OCI-LY1 (cell line): Measurements from ENCODE around the gene TMEFF2.

Experiments used
- CTCF ChIP-seq: fragments of 200-600 bp; sonication (generic), shearing (Covaris generic); IDR thresholded peaks from 2 replicates; pipeline ENCODE4 v1.5.1; 2017; ENCODE audit warnings: mild to moderate bottlenecking, antibody characterized with exemption, low read length, moderate library complexity, mixed read lengths
- EZH2 ChIP-seq: fragments of 200-600 bp; sonication (generic), shearing (Covaris generic); IDR thresholded peaks from 2 replicates; pipeline ENCODE4 v1.8.0; 2017; ENCODE audit warnings: borderline replicate concordance, mixed run types, mild to moderate bottlenecking, antibody characterized with exemption, low read length, moderate library complexity, mixed read lengths

- TF ChIP-seq CTCF (no peak), EZH2 (no peak)
Observed at GRCh38 chr2:192053921-192054320, 140.8 kb downstream of the TMEFF2 start.
